Caco-2 (cell line): ENCODE data around the gene MYOF. TPM values are rescaled to one million over a fixed set of nuclear protein-coding genes. Genes with fewer than 3 reads are reported as not detected.

ENCODE experiments used
- BruUV-seq: library from RNA; stranded (reverse); fragments of 400-500 nt; replicated peaks from 2 replicates; lab custom pipeline; 2021; lab: Mats Ljungman, UMichigan
- CTCF ChIA-PET: fragments of 300-600 bp; sonication (Branson Sonifier 250); formaldehyde crosslinking; loops from one replicate; lab custom pipeline; 2022; ENCODE audit warnings: antibody characterized with exemption; lab: Charles Lee
- POLR2A ChIA-PET: fragments of 300-600 bp; sonication (Branson Sonifier 250); formaldehyde crosslinking; loops from one replicate; lab custom pipeline; 2022; ENCODE audit warnings: antibody characterized with exemption; lab: Charles Lee
- DNase-seq, 2 experiments: peaks; one replicate each; pipeline versions ENCODE4 v3.0.0 to v3.0.0-alpha.2; 2020 to 2022
- H3K27me3 ChIP-seq: replicated peaks from 2 replicates; pipeline ENCODE4 v1.6.0; 2011; ENCODE audit warnings: low read length; ENCODE audit not compliant: control insufficient read depth, insufficient read depth
- H3K36me3 ChIP-seq: 2 replicates; pipeline ENCODE4 v1.5.1; 2011; ENCODE audit warnings: low read length; ENCODE audit not compliant: control insufficient read depth, insufficient read depth
- H3K4me1 ChIP-seq: fragments of 250-450 bp; sonication (Bioruptor Pico); 2 replicates; pipeline ENCODE4 v1.5.1; 2020; ENCODE audit warnings: mild to moderate bottlenecking
- H3K4me3 ChIP-seq: 2 replicates; pipeline ENCODE4 v1.5.1; 2011; ENCODE audit warnings: low read depth, mild to moderate bottlenecking, control low read depth, low read length
- H3K9me3 ChIP-seq: fragments of 250-450 bp; sonication (Bioruptor Pico); 2 replicates; pipeline ENCODE4 v1.5.1; 2020; ENCODE audit warnings: mild to moderate bottlenecking, moderate library complexity
- H3K27ac Mint-ChIP-seq: one replicate; pipeline ENCODE4 v1.8.0; 2022; ENCODE audit warnings: mixed read lengths; ENCODE audit not compliant: unreplicated experiment
- H3K27me3 Mint-ChIP-seq: one replicate; pipeline ENCODE4 v1.8.0; 2022; ENCODE audit warnings: mixed read lengths; ENCODE audit not compliant: insufficient read depth, unreplicated experiment
- H3K36me3 Mint-ChIP-seq: one replicate; pipeline ENCODE4 v1.8.0; 2022; ENCODE audit warnings: mild to moderate bottlenecking, mixed read lengths; ENCODE audit not compliant: insufficient read depth, unreplicated experiment
- H3K4me1 Mint-ChIP-seq: one replicate; pipeline ENCODE4 v1.8.0; 2022; ENCODE audit warnings: low read depth, mixed read lengths; ENCODE audit not compliant: unreplicated experiment
- H3K4me3 Mint-ChIP-seq: one replicate; pipeline ENCODE4 v1.8.0; 2022; ENCODE audit warnings: mild to moderate bottlenecking, moderate library complexity, mixed read lengths; ENCODE audit not compliant: unreplicated experiment
- H3K9me3 Mint-ChIP-seq: one replicate; pipeline ENCODE4 v1.8.0; 2022; ENCODE audit warnings: mixed read lengths; ENCODE audit not compliant: unreplicated experiment
- intact Hi-C: fragments of 100-400 bp; cut with micrococcal nuclease; formaldehyde crosslinking; loops from one replicate; pipeline ENCODE4 v1.10.0; 2022; ENCODE audit not compliant: unreplicated experiment
- total RNA-seq: library from RNA; stranded (reverse); gene quantifications from 2 replicates; pipeline ENCODE4 v1.2.3, GENCODE V29; 2022
- TF ChIP-seq, protein P1 (sequence below), 2 experiments: fragments of 200-600 bp in 1 of 2; IDR thresholded peaks; 1 replicate in 1 of 2; 2 replicates in 1 of 2; pipeline versions ENCODE4 v1.5.1 to v1.8.0; 2011 to 2022; ENCODE audit warnings: antibody characterized with exemption in 1 of 2, control low read depth in 1 of 2, inconsistent platforms in 1 of 2, low read depth in 1 of 2, low read length in 1 of 2, mild to moderate bottlenecking in 1 of 2, moderate library complexity in 1 of 2; ENCODE audit not compliant: insufficient read depth in 1 of 2, severe bottlenecking in 1 of 2, unreplicated experiment in 1 of 2

Gene MYOF
- total RNA-seq, 1 experiment from 2014 or later, result 148 TPM

DNA sequence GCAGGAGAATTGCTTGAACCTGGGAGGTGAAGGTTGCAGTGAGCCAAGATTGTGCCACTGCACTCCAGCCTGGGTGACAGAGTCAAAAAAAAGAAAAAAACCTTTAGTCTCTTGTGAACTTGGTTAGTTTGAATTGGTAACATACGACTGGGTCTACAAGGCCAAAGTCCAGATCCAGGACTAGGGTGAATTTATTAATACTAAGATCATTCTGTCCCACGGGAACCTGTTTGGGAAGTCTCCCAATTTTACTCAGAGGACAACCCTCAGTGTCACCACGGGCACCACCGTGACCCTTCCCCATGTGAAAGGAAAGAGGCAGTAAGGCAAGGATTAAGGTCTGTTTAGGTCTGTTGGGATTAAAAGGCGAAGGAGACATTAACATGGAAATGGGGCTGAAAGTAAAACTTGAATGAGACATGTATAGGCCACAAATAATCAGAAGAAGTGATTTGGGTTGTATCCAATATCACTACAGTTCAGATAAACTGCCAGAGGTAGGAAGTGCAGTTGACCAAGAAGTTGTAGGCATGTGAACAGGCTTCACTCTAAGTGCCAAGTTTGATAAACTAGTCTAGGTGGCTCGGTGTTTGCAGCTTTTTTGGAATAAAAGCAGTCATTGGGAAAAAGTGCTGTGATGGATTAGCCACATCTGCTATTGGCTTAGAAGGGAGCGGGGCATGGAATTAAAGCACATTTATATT lies 30.7 kb downstream of the MYOF start:
- peaks cover 98% of the 10 kb centered on the region for H3K36me3 Mint-ChIP-seq
- intact Hi-C loops, result no loop called here

DNA sequence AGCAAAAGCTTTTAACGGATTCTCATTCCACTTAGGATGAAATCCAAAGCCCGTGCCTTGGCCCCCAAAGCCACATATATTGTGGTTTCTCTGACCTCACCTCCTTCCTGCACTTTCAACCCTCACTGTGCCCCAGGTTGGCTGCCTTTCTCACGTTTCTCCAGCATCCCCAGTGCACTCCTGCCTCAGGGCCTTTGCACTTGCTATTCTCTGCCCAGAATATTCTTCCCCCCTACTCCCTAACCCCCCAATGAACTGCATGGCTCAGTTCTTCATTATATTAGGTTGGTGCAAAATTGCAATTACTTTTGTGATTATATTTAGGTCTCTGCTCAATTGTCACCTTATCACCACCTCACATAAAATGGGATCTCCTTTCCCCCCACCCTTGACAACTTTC lies 34.2 kb downstream of the MYOF start:
- Mint-ChIP-seq H3K4me1 (peaks cover 60% of the 10 kb centered on the region), H3K27me3 (no peaks in the 10 kb centered on the region), H3K9me3 (peaks cover 8% of the 10 kb centered on the region), H3K36me3 (peaks cover 98% of the 10 kb centered on the region), H3K27ac (peak overlapping the region; percentile 96), H3K4me3 (no peak overlapping the region)
- no peak for DNase-seq
- no TSS peak for BruUV-seq
- ChIA-PET POLR2A (interaction anchor here (4.0 kb wide), 1 partner anchor 10 kb away, joined by 48 read pairs; no protein-coding TSS in a partner anchor), CTCF (no interaction called here)
- no peaks in the 10 kb centered on the region for H3K36me3 ChIP-seq
- H3K4me1 ChIP-seq, result peaks cover 36% of the 10 kb centered on the region
- intact Hi-C loops, result loop anchor here (5.0 kb wide), 1 partner anchor 41 kb away; no protein-coding TSS in a partner anchor
- no peaks in the 10 kb centered on the region for H3K27me3 ChIP-seq
- TF ChIP-seq, protein P1, sequence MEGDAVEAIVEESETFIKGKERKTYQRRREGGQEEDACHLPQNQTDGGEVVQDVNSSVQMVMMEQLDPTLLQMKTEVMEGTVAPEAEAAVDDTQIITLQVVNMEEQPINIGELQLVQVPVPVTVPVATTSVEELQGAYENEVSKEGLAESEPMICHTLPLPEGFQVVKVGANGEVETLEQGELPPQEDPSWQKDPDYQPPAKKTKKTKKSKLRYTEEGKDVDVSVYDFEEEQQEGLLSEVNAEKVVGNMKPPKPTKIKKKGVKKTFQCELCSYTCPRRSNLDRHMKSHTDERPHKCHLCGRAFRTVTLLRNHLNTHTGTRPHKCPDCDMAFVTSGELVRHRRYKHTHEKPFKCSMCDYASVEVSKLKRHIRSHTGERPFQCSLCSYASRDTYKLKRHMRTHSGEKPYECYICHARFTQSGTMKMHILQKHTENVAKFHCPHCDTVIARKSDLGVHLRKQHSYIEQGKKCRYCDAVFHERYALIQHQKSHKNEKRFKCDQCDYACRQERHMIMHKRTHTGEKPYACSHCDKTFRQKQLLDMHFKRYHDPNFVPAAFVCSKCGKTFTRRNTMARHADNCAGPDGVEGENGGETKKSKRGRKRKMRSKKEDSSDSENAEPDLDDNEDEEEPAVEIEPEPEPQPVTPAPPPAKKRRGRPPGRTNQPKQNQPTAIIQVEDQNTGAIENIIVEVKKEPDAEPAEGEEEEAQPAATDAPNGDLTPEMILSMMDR (IDR thresholded peaks at IDR 0.05; ENCODE audit: insufficient read depth in 1 of 2, low read depth in 1 of 2, low read length in 1 of 2, severe bottlenecking in 1 of 2, unreplicated experiment in 1 of 2), result no peak
- no peak overlapping the region for H3K4me3 ChIP-seq
- H3K9me3 ChIP-seq, result no peaks in the 10 kb centered on the region

More for the DNA sequence above, 30.7 kb downstream of the MYOF start:
- ChIA-PET CTCF (no interaction called here), POLR2A (no interaction called here)
- no peaks in the 10 kb centered on the region for H3K9me3 Mint-ChIP-seq
- Histone ChIP-seq H3K4me3 (no peak overlapping the region), H3K27me3 (no peaks in the 10 kb centered on the region), H3K36me3 (peaks cover 2% of the 10 kb centered on the region; the same call in 1 of the 2 replicates), H3K4me1 (peaks cover 19% of the 10 kb centered on the region), H3K9me3 (no peaks in the 10 kb centered on the region)
- no TSS peak for BruUV-seq
- H3K27me3 Mint-ChIP-seq, result no peaks in the 10 kb centered on the region
- no peak for DNase-seq
- H3K4me1 Mint-ChIP-seq, result peaks cover 38% of the 10 kb centered on the region
- TF ChIP-seq, protein P1 (IDR thresholded peaks at IDR 0.05; ENCODE audit: insufficient read depth in 1 of 2, low read depth in 1 of 2, low read length in 1 of 2, severe bottlenecking in 1 of 2, unreplicated experiment in 1 of 2), result no peak
- peak overlapping the region; percentile 4 for H3K27ac Mint-ChIP-seq
- H3K4me3 Mint-ChIP-seq, result no peak overlapping the region

DNA sequence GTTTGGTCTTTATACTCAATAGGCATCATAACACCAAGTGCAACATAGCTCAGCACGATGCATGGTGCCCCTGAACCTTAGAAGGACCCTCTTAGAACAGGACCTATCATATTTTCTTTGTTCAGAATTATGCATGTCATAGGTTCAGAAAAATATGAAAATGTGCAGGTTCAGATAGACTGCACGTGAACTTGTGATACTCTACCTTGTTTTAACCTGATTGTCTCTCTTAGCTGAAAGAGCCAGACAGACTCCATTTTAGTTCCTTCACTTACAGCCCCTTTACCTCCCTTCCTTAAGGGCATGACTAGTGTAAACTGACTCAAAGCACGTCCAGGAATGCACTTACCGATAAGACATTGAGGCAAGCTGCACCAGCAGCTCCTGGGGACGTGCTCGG lies 35.1 kb downstream of the MYOF start:
- TF ChIP-seq, protein P1 (IDR thresholded peaks at IDR 0.05; ENCODE audit: insufficient read depth in 1 of 2, low read depth in 1 of 2, low read length in 1 of 2, severe bottlenecking in 1 of 2, unreplicated experiment in 1 of 2), result no peak
- peaks cover 92% of the 10 kb centered on the region for H3K36me3 Mint-ChIP-seq
- peaks cover 10% of the 10 kb centered on the region for H3K9me3 Mint-ChIP-seq
- BruUV-seq, result no TSS peak
- Histone ChIP-seq H3K9me3 (no peaks in the 10 kb centered on the region), H3K4me1 (peaks cover 44% of the 10 kb centered on the region), H3K27me3 (no peaks in the 10 kb centered on the region), H3K36me3 (no peaks in the 10 kb centered on the region), H3K4me3 (no peak overlapping the region)
- H3K4me1 Mint-ChIP-seq, result peaks cover 66% of the 10 kb centered on the region
- no peaks in the 10 kb centered on the region for H3K27me3 Mint-ChIP-seq
- CTCF ChIA-PET, result no interaction called here
- no peak for DNase-seq
- H3K27ac Mint-ChIP-seq, result peak overlapping the region; percentile 96
- POLR2A ChIA-PET, result interaction anchor here (4.0 kb wide), 1 partner anchor 11 kb away, joined by 48 read pairs; no protein-coding TSS in a partner anchor
- H3K4me3 Mint-ChIP-seq, result no peak overlapping the region
- intact Hi-C loops, result loop anchor here (5.0 kb wide), 1 partner anchor 40 kb away; no protein-coding TSS in a partner anchor
